IMR-90 (cell line): ENCODE results near the gene WBP1L.
"Not testable (repeated sequence)": the region's sequence is repeated elsewhere in the genome, so short reads cannot be mapped to it uniquely, and the experiment has no call there.

Source experiments
- CHD1 ChIP-seq: IDR thresholded peaks from 2 replicates; pipeline ENCODE4 v1.6.1; 2012; ENCODE audit warnings: low read depth, low read length, improper control_type of control experiment
- MXI1 ChIP-seq: IDR thresholded peaks from 2 replicates; pipeline ENCODE4 v1.6.1; 2012; ENCODE audit warnings: low read depth, mild to moderate bottlenecking, low read length, moderate library complexity, borderline replicate concordance
- POLR2A ChIP-seq: IDR thresholded peaks from 2 replicates; pipeline ENCODE4 v1.6.1; 2012; ENCODE audit warnings: mild to moderate bottlenecking, low read depth, low read length
- RAD21 ChIP-seq: IDR thresholded peaks from 2 replicates; pipeline ENCODE4 v1.6.1; 2012; ENCODE audit warnings: low read length, improper control_type of control experiment
- RFX5 ChIP-seq: IDR thresholded peaks from 2 replicates; pipeline ENCODE4 v1.8.0; 2012; ENCODE audit warnings: low read depth, mild to moderate bottlenecking, low read length, moderate library complexity
- SMC3 ChIP-seq: fragments of 150-350 bp; IDR thresholded peaks from 2 replicates; pipeline ENCODE4 v1.6.1; 2016; ENCODE audit warnings: low read depth, mild to moderate bottlenecking, antibody characterized with exemption, low read length, moderate library complexity
- TF ChIP-seq, protein P1 (sequence below): conservative IDR thresholded peaks from 2 replicates; pipeline ENCODE4 v1.5.1; 2012; ENCODE audit warnings: mild to moderate bottlenecking, low read depth, low read length, improper control_type of control experiment

DNA sequence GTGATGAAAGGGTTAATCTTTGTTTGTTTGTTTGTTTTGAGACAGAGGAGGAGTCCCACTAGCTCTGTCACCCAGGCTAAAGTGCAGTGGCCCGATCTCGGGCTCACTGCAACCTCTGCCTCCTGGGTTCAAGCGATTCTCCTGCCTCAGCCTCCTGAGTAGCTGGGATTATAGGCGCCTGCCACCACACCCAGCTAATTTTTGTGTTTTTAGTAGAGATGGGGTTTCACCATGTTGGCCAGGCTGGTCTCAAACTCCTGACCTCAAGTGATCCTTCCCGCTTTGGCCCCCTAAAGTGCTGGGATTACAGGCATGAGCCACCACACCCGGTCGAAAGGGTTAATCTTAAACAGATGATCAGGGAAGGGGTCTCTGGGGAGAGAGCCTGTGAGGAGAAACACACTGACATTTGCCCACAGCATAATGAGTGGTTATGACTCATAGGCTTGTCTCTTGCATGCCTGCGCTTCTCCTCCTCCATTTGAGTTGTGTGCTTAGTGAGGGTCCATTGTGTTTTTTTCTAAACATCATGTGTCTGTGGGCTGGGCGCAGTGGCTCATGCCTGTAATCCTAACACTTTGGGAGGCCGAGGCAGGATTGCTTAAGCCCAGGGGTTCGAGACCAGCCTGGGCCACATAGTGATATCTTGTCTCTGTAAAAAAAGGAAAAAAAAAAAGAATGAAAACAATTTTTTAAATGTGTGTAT, 112.1 kb downstream of the WBP1L start:
- TF ChIP-seq, protein P1, sequence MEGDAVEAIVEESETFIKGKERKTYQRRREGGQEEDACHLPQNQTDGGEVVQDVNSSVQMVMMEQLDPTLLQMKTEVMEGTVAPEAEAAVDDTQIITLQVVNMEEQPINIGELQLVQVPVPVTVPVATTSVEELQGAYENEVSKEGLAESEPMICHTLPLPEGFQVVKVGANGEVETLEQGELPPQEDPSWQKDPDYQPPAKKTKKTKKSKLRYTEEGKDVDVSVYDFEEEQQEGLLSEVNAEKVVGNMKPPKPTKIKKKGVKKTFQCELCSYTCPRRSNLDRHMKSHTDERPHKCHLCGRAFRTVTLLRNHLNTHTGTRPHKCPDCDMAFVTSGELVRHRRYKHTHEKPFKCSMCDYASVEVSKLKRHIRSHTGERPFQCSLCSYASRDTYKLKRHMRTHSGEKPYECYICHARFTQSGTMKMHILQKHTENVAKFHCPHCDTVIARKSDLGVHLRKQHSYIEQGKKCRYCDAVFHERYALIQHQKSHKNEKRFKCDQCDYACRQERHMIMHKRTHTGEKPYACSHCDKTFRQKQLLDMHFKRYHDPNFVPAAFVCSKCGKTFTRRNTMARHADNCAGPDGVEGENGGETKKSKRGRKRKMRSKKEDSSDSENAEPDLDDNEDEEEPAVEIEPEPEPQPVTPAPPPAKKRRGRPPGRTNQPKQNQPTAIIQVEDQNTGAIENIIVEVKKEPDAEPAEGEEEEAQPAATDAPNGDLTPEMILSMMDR: not testable (repeated sequence)
- TF ChIP-seq RFX5, RAD21, SMC3, CHD1, POLR2A: not testable (repeated sequence)
- TF ChIP-seq MXI1: peak; percentile 58; the same call in 1 of the 2 replicates
